ENCODE data around the gene RBMS3. TPM values are rescaled to one million over a fixed set of nuclear protein-coding genes. Genes with fewer than 3 reads are reported as not detected.

RBMS3 gene
- total and polyA plus RNA-seq, 2 experiments from 2014 or later: 3.2 to 7.4 TPM

GRCh38 chr3:29708884-29709283 lies 428.0 kb downstream of the RBMS3 start:
- Mint-ChIP-seq H3K9me3 (no peaks in the 10 kb centered on the region), H3K27me3 (ENCODE audit: insufficient read depth, low read depth, poor library complexity) (peaks cover 2% of the 10 kb centered on the region), H3K4me3 (no peak overlapping the region), H3K4me1 (peaks cover 16% of the 10 kb centered on the region), H3K27ac (no peak overlapping the region), H3K36me3 (ENCODE audit: low read depth) (no peaks in the 10 kb centered on the region)
- H2AFZ ChIP-seq: no peak overlapping the region
- TF ChIP-seq EZH2 (IDR thresholded peaks at IDR 0.05; ENCODE audit: low read depth, unreplicated experiment) (no peak), STAT1 (IDR thresholded peaks at IDR 0.05; ENCODE audit: unreplicated experiment) (no peak), POLR2AphosphoS5 (IDR thresholded peaks at IDR 0.05; ENCODE audit: low read depth) (no peak), EZH2phosphoT487 (IDR thresholded peaks at IDR 0.05; ENCODE audit: unreplicated experiment) (no peak), ZNF462 (CRISPR knock-in tag; IDR thresholded peaks at IDR 0.05) (no peak), ZNF331 (CRISPR knock-in tag; IDR thresholded peaks at IDR 0.05; ENCODE audit: low read depth) (no peak), CTCF (conservative IDR thresholded peaks at IDR 0.05; ENCODE audit: low read depth in 2 of 2) (no peak), ETS1 (IDR thresholded peaks at IDR 0.05) (no peak), CREB1 (CRISPR knock-in tag; IDR thresholded peaks at IDR 0.05; ENCODE audit: low read depth) (no peak), ZNF114 (CRISPR knock-in tag; IDR thresholded peaks at IDR 0.05) (no peak)
- ATAC-seq: no peak
- no peaks in the 10 kb centered on the region for H4K20me1 ChIP-seq (replicated peaks; ENCODE audit: insufficient read depth)
- no peaks in the 10 kb centered on the region for H3F3A ChIP-seq (replicated peaks; ENCODE audit: low read depth)
- H3K4me3 ChIP-seq: no peak overlapping the region
- no peaks in the 10 kb centered on the region for H3K27me3 ChIP-seq (ENCODE audit: insufficient read depth)
- H3K27ac ChIP-seq (ENCODE audit: low read depth): no peak overlapping the region
- no peak overlapping the region for H3K4me2 ChIP-seq
- H3K36me3 ChIP-seq (ENCODE audit: insufficient read depth): no peaks in the 10 kb centered on the region
- no peaks in the 10 kb centered on the region for H3K9me2 ChIP-seq (ENCODE audit: insufficient read depth)
- no peaks in the 10 kb centered on the region for H3K79me2 ChIP-seq (replicated peaks; ENCODE audit: insufficient read depth)
- DNase-seq (ENCODE audit: low spot score): no peak
- H3K4me1 ChIP-seq (ENCODE audit: insufficient read depth): peaks cover 17% of the 10 kb centered on the region
